NCI-H2227 (cell line): Measurements from ENCODE around the gene PIGQ.

Experiments used
- DNase-seq: peaks from one replicate; lab custom pipeline; 2025; ENCODE audit not compliant: unreplicated experiment; lab: John Stamatoyannopoulos, UW

Gene PIGQ

GRCh38 chr16:569445-570254, at the start of gene PIGQ:
Gene PIGQ (plus strand): TSS chr16:569968. CDS start chr16:574075, 4,107 bp downstream.
- DNase-seq, result peak; percentile 81

- no peak for DNase-seq
Observed at GRCh38 chr16:520847-521246, 48.9 kb upstream of the PIGQ start.

DNA sequence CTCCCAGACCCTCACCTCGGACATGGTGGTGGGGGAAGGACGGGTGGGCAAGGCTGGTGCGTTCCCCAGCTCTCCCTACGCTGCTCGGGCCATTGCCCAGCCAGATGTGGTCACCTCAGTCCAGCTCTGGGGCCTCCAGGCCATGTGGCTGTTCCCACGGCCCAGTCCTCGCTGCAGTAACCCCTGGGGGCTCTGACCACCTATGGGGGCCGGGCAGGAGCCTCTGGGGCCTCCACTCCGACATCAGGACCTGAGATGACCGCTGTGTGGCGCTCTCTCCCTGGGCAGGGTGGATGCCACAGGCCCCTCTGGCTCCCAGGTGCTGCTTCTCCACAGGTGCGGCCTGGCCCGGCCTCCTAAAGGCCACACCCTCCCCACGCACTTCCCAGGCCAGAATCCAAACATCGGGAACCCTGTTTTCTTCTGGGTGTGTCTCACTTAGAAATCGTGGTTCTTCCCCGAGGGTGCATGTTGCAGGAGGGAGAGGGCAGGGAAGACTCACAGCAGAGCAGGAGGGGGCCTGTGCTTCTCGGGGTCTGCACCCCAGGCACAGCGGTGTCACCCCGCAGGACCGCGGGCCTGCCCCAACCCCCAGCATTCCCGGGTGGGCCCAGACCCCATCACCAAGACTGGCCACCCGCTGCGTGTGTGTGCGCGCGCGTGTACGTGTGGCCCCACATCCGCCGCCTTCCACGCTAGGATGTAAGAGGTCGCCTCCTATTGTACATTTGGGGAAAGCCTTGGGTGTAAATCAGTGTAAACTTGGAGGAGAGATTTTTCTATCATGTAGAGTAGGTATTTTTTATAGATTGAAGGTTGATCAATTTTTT, 48.2 kb upstream of the PIGQ start:
- DNase-seq, result no peak

GRCh38 chr16:522320-523096, 47.3 kb upstream of the PIGQ start:
- no peak for DNase-seq

- DNase-seq, result no peak
Observed at GRCh38 chr16:523097-523741, 46.5 kb upstream of the PIGQ start.

GRCh38 chr16:524274-525040, 45.3 kb upstream of the PIGQ start:
- no peak for DNase-seq

DNA sequence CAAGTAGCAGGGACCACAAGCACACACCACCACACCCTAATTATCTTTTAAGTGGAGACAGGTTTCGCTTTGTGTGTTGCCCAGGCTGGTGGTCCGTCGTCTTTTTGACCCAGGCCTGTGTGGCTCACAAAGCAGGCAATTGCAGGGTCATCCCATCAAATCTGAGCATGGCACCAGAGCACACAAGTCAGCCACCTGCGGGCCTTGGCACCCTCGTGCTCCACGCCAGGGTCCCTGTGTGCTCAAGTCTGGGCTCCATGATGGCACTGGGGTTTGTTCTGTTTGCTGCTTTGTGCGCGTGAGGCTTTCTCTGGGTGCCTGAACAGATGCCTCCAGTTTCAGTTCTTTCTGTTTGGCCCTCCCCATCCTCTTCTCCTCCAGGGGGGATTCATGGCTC, 44.6 kb upstream of the PIGQ start:
- no peak for DNase-seq

GRCh38 chr16:525520-526180, 44.1 kb upstream of the PIGQ start:
- DNase-seq, result no peak

- DNase-seq, result peak; percentile 79
Observed at GRCh38 chr16:526181-527014, 43.4 kb upstream of the PIGQ start.

DNA sequence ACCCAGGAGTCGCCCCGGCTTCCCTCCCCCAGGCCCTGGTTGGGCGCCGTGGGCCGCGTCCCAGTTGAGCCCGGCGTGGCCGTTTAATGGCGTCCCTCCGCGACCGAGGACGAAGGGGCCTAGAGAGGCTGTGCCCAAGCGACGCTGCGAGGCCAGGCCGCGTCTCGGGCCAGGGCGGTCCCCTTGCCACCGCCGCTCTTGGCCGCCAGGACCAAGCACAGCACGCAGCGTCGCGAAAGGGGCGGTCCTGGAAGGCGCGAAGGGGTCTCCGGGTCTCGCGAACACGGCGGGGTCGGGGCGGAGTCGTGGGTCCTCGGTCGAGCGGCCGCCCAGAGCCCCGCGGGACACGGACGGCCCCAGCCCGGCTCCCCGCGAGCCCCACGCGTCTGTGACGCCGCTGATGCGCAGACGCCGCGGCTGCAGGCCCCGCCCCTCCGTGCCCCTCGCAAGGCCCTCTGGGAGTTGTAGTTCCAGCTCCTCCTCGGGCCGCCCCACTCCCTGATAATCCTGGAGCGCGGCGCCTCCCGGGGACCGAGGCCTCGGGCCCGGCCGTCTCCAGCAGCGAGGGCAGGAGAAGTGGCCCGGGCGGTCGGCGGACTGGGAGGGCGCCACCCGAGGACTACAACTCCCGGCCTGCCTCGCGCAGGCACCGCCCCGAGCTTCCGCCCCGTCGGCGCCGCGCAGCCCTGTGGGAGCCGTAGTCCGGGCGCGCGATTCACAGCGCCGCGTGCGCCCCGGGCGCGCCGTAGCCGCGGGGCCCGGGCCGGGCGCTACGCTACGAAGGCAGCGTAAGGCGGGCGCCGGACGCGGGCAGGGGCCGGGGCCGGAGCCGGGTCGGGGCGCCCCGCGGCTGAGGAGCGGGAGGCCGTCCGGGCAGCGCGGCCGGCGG, 42.5 kb upstream of the PIGQ start, which contains the start of gene CAPN15:
Gene CAPN15 (plus strand): TSS at position 698 of the 889 bp plus-strand sequence. CDS start 19,127 bp downstream, outside the sequence.
- peak; percentile 97 for DNase-seq

DNA sequence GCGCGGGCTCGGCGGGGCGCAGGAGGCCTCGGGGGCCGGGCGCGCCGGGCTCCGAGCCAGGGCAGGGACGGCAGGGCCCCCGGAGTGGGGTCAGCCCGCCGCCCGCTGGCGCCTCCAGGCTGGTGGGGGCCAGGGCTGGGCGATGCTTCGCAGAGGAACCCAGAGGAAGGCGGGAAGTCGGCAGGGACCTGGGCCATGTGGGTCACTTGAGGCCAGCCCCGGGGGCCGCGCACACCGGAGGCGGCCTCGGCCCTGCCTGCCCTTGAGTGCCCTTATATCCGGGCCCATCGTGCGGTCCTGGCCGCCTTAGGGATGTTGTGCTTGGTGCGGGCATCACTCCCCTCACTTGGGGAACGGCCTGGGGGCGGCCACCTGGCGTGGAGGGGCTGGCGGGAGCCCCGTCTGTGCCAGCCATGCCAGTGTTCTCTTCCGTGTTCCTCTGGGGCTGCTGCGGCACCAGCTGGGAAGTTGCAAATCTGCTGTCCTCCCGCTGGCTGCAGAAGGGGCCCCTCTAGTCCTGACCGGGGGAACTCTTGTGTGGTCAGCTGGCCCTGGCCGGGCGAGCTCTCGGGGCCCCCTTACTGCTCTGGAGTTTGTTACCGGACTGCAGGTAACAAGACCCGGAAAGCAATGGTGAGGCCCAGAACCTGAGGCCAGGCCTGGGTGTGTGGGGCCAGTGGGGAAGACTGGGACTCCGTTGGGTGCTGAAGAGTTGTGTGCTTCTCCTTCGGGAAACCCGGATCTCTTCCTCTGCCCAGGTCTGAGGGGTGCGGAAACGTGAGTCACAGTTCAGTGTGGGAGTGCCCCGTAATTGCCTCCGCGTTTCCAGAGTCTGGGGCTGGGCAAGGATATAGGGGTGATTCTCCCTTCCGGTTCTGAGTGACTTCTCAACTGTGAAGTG, 41.4 kb upstream of the PIGQ start:
- no peak for DNase-seq

DNA sequence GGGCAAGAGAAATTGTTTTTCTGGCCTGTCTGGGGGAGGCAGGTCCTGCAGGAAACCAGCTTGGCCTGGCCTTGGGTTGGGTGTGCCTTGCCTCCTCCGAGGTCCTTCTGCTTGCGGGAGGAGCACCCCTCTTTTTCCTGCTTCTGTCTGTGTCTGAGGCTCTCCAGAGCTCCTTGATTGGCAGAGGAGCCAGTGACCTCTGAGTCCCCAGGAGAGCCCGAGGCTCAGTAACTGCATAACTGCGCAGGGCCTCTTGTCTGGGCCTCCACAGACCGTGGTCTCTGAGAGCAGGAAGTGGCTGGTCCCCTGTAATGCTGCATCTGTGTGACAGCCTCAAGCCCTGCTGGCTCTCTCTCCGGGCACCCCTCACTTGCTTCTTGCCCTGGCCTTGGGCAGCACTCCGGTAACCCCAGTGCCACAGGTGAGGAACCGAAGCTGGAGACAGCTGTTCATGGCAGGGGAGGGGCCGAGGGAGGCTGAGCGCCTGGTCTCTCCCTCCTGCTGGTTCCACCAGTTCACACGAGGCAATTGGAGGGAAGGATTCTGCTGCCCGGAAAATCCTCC, 40.7 kb upstream of the PIGQ start:
- DNase-seq, result peak; percentile 25

DNA sequence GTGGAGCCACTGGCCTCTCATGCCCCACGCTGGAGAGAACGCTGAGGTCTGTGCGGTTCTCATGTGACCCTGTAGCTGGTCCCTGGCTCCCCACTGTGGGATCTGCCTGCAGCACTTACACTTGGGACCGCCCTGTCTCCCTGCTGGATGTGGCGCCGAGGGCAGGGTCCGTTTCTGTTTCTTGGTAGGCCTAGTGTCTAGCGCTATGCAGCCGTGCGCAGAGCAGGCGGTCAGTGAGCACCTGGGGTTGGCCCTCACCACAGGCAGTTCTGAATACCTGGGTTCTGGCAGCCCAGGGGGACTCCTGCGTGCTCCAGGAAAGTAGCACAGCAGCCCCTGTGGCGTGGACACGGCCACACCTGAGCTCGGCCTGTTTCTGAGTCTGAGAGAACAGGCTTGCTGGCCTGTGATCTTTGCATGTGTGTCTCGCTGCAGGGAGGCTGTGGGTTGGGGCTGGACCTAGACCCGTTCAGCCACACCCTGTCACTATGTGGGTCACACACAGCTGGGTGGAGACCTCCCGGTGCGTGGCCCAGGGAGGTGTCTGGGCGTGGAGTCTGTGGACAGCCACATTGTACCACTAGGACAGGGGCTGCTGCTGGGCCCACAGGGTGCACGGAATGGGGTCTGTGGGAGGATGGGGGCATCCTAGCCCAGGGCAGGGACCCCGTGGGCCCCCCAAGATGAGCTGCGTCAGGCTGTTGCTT, 39.5 kb upstream of the PIGQ start:
- DNase-seq, result peak; percentile 25

- DNase-seq, result no peak
Observed at GRCh38 chr16:531494-532125, 38.2 kb upstream of the PIGQ start.
